NCI-H2107 treated with DMSO at 0.1 percent for 48 hours (cell line): ENCODE measurements around the gene CPT2.

Source experiments
- DNase-seq: peaks from one replicate; lab custom pipeline; 2025; ENCODE audit not compliant: unreplicated experiment; lab: John Stamatoyannopoulos, UW

CPT2 gene

DNA sequence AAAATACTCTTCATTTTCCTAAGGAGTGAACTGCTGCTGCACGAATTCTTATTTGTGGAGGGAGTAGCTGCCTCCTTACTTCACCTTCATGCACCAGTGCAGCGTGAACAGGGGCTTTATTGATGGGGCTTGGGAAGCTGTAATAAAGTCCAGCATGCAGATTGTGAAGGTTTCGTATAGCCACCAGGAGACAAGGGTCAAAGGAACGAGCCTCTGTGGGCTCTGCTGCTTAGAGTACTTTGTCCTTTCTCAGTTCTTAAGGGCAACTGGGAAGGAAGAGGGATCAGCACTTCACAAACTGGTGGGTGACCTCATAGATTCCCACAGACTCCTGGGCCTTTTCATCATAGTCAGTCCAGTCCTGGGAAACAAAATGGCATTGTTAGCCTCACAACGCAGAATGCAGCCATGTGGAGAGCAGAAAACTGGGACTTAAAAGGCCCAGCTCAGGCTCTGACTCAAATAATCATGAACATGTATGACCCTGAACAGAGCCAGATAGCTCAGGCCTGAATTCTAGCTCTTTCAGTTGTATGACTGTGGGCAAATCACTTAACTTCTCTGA is 17.8 kb downstream of the CPT2 start:
- DNase-seq: no peak

DNA sequence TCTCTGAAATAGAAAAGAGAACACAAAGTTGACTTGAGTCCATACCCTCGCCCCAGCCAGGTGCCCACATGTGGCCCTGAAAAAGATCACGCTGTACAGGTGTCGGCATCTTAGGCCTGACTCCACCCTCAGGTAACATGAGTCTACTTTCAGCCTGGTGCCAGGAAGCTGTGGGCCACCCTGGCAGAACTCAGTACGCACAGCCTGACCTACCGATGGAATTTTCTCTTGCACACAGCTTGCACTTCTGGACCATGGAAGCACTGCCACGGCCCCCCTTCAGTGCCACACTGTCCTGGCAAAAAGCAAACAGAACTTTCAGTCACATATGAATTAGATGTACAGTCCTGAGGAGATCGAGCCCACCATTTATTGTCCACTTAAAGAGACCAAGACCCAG is 21.6 kb downstream of the CPT2 start:
- DNase-seq: no peak

DNA sequence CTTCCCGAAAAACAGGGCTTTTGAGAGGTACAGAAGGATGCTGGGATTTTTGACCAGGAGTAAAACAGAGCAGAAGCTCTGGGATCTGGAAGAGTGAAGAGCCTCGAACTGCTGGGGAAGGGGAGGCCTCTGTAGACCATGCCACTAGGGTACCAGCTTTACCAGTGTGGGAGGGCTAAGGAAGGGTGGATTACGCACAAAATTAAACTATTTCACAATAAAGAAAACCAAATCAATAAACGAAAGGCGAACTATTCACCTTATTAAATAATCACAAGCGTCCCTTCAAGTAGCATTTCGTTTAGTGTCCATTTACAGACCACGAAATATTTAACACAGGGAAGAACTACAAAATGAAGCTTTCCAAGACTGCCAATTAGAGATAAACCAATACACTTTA is 23.1 kb downstream of the CPT2 start:
- DNase-seq: no peak

DNA sequence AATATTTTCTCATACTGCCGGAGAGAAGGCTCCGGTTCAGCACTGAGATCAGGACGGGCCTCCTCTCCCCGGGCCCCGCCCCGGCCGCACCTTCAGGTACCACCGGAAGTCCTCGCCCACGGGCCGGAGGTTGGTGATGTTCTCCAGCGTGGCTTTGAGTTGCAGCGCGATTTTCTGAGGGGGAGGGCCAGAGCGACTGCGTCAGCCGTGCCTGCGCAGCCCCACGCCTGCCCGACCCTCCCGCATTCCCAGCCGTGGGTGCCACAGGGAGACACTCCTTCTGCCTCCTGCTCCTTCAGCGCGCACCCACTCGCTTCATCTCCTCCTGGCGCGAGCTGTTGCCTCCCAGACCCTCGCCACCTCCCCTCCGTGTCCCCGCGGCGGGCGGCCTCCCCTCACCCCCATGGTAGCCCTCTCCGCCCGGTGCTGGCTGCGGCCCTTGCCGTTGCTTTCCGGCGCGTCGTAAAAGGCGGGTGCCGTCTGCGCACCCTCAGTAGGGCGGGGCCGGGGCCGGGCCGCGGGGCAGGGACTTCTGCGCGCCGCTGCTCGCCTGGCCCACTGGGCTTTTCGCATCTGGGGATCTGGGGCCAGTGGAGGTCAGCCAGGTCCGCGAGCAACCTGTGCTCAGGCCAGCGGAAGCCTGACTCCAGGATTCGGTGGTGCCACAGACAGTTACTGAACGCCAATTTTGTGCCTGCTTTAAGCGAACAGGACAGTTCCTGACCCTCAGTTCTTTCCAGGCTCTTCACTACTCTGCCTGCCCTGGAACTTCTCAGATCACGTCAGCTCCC is 23.7 kb downstream of the CPT2 start, which contains the start of gene CZIB:
Gene CZIB, minus strand, starts transcription at position 464 of the 791 bp plus-strand sequence. Its CDS starts 59 bp downstream, at position 405.
- peak; percentile 95 for DNase-seq

DNA sequence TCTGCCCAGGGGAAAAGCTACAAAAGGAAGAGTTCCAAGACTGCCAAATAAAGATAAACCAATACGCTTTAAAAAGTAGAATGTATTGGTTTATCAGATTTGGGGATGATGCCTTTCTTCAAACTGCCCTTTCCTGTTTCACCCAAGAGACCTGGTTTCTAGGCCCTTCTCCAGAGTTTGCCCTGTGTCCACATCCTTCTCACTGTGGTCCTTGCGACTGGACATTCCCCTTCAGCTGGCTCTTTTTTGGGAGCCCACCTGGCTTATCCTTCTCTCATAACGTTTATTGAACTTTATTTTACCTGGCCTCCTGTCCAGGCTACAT is 24.3 kb downstream of the CPT2 start:
- DNase-seq: no peak

DNA sequence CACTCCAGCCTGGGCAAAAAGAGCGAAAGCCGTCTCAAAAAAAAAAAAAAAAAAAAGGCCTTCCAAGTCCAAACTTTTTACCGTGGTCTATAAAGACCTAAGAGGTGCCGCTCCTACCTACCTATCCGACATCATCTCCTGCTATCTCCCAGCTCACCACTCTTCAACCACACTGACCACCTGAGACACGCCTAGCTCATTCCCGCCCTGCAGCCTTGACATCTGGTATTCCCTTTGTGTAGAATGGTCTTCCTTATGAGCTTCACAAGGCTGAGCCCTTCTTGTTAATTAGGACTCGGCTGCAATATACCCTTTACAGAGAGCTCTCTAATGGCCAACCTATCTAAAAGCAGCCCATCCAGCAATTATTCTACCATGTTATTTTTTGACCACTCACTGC is 41.0 kb downstream of the CPT2 start:
- DNase-seq: no peak

DNA sequence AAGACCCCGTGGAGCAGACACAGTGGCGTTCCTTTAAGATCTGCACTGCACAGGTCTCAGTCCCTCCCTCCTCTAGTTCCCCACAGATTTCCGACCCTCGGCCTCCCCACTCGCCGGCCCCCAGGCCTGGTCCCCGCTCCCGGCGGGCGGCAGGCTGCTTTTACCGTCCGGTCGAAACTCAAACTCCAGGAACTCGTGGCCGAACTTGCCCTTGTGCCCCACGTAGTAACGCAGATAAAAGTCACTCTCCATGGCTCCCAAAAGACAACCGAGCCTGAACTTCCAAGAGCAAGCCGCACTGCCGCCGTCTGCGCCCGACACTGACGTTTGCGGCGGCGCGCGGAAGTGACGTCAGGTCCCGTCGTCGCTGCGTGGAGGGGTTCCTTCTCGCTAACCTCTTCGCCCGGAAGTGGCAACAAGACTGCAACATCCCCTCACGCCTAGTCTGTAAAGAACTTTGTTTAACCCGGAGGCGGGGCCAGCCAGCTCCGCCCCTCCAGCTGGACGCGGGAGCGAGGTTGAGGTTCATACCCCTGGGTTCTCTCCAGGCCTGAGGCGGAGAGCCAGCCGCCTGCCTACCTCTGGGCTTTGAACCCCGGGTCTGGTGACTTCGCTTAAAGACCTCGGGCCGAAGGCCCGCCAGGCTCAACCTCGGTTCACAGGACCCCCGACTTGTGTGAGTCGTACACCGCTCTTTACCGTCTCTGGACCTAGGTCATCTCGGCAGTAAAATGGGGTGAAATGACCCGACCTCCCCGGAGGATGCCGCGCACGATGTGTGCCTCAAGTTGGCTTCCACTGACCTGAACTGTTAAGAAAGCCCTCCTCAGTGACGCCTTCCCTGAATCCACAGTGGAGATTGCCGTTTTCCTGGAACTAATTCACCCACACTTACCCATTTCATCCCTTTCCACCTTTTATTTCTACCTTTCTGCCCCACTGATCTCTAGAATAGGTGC is 41.9 kb downstream of the CPT2 start, which contains the start of gene MAGOH:
Gene MAGOH, minus strand, starts transcription at position 322 of the 959 bp plus-strand sequence. Its CDS starts 70 bp downstream, at position 252.
- DNase-seq: peak; percentile 87

DNA sequence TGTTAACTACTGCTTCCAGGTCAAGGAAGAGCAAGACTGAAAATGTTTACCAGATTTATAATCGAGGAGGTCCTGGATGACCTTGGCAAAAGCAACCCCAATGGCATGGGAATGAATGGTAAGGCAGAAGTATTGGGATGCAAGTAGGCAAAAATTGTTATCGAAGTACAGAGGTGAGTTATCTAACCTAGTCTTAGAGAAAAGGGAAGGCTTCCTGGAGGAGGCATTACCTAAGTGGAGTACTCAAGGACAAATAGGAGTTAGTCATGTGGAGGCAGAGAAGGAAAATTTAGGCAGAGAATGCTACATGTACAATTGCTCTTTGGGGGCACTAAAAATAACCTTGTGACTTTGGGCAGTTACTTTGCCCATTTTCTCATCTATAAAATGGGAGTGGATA is 45.2 kb downstream of the CPT2 start:
- DNase-seq: no peak

DNA sequence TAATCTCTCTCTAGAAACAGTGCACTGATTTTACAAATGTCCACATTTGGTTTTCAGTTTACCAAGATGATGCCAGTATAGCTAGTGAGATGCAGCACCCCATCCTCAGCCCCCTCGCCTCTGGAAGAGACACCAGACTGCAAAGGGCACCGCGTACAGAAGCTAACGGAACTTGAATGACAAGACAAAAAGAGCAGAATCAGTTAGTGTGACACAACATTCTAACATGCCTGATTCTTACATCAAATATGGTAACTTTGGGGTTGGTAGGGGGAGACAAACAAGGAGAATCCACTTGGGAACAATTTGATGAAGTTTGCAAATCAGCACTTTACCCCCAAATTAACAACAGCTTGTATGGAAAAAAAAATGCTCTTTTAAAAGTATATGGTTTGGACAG is 45.8 kb downstream of the CPT2 start:
- no peak for DNase-seq

DNA sequence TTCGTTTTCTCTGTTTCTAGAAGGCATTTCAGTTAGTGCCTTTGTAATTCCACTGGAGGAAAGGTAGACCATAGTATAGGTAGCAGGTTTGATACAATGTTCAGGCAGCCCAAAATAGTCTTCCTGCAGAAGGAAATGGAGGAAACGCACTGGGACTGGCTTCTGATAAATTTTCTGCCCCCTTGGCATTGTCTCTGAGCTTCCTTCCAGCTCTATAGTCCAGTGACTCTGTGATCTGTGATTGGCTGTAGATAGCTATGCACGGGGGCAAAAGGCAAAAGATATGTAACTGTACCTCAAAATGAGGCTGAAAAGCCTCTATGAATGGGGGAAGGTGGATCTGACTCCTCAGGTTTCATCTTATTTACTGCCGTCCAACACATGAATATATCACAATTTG is 47.5 kb downstream of the CPT2 start:
- no peak for DNase-seq

DNA sequence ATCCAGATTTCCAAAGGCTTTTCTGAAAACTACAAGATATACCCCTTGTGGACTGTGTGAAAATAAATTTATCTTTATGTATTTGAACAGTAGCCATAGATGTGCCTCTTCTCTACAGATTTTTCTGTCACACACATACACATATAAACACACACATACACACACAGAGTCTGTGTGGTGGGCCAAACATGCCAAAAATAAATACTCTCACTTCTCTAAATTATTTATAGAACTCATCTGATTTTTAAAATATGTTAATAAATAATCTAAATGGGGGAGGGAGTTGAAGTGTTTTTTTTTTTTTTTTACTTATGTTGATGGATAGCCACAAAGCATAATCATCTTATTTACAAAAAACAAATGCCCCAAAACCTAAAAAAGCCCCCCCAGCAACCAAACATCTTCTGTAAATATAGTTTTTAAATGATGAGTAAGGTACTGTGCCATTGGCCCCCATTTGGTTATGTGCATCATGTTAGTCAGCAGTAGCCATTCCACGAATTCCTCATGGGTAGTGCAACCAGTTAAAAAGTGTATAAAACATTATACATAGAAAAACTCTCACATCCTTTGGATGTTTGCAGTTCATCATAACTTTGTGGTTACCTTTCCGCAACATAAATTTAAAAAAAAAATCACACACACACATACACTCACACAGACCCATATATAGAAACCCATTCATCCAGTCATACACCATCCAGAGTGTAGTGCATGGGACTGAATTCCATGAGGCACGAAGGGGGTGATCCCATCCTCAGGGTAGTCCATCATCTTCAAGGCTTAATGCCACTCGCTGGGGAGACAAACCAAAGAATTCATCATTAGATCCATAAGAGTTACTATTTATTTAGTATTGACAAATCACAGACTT is 49.9 kb downstream of the CPT2 start:
- DNase-seq: no peak

DNA sequence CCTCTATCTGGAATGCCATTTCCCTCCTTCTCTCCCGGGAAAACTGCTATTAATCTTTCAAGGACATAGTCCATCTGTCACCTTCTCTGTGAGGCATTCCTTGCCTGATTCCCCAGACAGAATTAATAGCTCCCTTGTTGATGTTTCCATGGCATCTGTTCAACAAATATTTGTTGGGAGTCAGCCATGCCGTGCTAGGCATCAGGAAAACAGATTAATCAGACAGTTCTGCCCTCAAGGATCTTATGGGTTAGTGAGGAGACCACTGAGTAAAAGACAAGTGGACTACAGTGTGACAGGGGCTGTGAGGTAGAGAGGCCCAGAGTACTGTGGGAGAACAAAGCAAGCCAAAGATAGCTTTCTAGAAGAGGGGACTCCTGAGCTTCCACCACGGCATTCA is 53.1 kb downstream of the CPT2 start:
- no peak for DNase-seq

DNA sequence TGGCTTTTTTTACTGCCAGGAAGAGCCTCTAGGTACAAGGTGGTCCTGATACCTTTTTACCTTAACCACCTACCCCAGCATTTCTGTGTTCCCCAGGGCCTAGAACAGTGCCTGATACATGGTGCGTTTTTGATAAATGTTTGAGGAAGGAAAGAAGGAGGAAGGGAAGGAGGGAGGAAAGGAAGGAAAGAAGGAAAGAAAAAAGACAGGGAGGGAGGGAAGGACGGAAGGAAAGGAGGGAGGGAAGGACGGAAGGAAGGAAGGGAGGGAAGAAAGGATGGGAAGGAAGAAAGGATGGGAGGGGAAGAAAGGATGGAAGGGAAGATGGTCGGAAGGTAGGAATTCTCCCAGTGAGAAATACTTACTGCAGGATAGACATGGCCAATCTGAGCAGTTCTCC is 53.7 kb downstream of the CPT2 start:
- no peak for DNase-seq

DNA sequence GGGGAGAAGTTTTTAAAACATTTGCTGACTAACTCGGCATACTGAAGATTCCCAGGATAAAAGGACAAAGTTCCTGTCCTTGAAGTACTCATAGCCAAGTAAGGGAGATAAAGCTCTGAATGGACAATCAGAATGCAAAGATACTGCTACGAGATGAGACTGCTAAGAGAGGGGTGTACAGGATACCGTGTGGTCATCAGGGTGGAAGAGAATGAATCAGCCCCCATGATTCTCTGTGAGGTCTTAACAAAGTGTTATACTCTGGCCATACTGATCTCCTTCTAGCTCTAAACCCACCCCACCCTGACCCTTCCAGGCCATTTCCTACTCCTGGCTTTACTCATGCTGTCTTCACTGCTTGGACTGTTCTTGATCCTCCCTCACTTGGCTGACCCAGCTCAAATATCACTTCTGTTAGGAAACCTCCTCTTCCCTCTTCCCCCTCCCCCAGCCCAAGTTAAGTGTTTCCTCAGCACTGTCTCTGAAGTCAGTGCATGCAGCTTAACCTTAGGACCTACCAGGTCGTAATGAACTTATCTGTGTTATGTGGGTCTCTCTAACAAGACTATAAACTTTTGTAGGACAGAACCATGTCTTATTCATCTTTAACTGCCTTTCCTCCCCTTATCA is 57.5 kb downstream of the CPT2 start:
- no peak for DNase-seq

DNA sequence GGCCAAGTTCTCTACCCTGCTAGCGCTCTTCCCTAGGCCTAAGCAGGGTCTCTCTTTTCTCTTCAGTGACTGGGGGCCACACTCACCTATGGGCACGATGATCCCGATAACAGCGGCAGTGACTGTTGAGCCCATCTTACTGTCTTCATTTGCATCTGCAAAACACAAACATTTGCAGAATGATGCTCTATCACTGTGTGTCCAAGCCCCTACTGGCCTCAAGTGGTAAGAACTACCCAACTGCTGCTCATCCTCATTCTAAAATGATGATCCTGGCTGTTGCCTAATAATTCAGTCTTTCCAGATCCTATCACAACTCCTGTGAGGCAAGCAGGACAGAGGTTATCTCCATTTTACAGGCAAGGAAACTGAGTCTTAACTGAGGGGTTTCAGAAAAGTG is 58.4 kb downstream of the CPT2 start:
- DNase-seq: no peak

DNA sequence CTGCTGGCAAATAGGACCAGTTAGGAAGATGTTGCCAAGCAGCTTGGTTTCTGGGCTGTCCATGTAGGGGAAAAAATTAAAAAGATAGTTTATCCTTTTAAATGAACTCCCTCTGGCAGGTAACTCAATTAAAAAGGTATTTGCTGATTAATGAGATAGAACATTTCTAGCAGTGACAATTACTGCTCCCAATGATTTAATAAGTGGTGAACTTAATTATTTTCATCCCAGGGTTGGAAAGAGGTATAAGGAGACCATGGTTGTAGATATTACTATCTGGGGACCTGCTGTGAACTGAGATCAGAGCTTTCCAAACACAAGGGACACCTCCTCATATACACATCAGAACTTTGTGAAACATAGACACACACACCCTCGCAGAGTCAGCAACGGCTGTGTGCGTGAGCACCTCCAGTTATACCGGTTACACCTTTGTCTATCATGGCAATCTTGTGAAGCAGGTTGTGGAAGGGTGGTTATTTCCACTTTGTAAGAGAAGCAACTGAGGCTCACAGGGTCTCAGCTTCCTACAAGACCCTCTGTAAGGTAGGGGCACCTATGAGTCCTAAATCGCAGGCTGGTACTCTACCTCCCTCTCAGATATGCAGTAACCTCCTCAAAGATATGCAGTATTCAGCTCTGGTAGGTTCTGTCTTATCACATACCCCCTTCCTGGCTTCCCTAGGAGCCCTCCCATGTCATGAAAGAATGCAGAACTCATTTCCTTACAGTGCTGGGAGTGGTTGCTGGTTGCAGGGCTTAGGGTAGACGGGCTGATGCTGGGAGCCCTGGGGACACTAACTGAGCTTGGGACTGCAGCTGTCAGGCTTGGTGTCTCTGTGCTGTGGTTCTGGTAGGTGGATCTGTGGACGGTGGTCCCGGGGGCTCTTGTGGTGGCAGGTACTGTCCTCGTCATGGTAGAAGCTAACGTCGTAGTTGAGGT is 60.2 kb downstream of the CPT2 start:
- no peak for DNase-seq

DNA sequence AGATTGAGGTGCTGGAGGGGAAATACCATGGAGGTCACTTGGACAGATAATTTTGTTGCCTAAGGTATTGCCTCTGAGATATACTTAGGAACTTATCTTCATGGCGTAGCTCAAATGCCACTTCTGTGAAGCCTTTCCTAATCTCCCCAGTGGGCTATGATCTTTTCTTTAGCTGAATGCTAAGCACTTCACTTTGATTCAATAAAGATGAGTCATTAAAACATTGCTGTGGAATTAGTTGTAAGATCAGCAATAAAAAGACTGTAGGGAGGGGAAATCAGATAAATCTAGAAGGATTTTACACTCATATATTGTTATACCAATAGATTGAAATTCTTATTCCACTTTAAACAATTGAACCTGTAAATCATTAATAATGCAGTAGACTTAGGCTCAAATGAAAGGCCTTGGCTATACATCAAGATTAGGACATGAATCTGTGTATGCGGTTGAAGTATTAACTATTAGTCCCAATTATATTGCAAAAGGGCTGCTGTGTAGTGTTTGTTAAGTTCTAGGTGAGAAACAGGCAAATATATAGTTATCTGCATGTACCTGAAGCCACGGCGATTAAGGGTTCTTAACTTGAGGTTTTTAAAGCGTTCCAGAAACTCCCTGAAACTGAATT is 60.9 kb downstream of the CPT2 start:
- DNase-seq: no peak

DNA sequence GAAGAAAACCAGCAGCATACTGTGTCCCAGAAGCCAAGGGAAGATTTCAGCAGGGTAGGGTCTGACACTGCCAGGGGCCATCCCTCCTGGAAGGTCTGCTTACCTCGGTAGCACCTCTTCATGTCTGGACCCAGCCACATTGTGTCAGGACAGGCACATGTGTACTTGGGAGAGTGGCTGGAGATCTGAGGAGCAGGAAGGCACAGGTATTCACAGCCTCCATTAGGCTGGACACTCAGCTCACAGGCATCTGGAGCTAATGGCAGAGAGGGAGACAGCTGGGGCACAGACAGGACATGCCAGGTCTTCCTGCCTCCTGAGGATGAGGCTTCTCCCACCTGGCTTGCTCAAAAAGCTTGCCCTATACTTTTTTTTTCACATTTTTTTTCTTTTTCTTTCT is 61.6 kb downstream of the CPT2 start:
- DNase-seq: no peak

DNA sequence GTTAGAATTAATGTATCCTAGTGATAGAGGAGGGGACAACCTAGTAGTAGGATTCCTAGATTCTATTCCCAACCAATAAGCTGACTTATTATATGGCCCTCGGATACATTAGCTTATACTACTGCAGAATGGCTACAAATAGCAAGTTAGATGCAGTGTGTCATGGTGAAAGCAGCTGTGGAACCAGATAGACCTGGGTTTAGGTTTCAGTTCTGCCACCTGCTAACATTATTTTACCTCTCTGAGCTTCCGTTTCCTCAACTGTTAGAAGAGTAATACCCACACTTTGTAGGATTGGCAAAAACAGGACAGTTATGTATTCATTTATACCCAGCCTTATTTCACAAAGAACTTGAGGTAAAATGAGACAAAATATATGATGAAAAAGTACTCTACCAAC is 63.3 kb downstream of the CPT2 start:
- DNase-seq: no peak
